GM19035 (cell line): Measurements from ENCODE around the gene ALDH18A1.
"Not testable (repeated sequence)": the region's sequence is repeated elsewhere in the genome, so short reads cannot be mapped to it uniquely, and the experiment has no call there.

Experiments
- ATAC-seq: cut with Tn5 transposase; IDR thresholded peaks from one replicate; pipeline ENCODE4 v1.9.1; 2021; ENCODE audit not compliant: unreplicated experiment

ALDH18A1 gene

DNA sequence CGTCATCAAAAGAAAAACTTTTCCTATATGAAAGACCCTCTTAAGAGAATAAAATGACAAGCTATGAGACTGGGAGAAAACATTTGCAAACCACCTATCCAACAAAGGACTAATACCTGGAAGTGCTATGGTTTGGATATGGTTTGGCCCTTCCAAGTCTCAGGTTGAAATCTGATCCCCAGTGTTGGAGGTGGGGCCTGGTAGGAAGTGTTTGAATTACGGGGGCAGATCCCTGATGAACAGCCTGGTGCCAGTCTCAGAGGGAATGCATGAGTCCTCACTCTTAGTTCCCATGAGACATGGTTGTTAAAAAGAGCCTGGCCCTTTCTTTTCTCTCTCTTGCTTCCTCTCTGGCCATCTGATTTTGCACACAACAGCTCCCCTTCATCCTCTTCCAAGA lies 6.3 kb downstream of the ALDH18A1 start:
- ATAC-seq: no peak

DNA sequence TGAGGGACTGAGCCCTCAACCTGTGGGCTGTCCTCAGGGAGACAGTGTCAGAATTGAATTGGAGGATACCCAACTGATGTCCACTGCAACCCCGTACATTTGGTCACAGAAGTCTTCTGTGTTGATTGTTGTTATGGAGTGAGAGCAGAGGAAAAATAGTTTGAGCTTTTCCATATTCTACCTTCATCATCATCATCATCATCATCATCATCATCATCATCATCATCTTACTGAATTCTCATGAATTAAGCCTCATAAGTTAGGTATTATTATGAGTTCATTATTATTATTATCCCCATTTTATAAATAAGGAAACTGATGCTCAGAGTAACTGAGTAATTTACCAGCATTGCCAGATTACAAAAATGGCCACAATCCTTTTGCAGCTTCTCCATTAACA lies 8.4 kb downstream of the ALDH18A1 start:
- no peak for ATAC-seq

DNA sequence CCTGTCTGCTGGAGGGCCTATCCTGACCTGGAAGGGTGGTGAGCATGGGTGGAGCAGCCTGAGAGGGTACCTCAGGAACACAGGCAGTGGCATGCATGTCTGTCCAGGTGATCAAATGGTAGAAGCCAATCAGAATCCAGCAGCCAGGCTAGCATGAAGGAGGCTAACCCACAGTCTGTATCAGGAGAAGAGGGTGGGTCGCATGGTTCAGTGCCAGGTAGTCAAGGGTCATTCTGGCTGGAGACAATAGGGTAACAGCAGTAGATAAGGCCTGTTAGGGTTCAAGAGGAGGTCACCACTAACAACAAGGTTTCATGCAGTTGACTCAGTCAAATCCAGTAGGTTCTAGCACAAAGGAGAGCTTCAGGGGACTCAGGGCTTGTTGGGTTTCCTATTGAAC lies 10.4 kb downstream of the ALDH18A1 start:
- no peak for ATAC-seq

DNA sequence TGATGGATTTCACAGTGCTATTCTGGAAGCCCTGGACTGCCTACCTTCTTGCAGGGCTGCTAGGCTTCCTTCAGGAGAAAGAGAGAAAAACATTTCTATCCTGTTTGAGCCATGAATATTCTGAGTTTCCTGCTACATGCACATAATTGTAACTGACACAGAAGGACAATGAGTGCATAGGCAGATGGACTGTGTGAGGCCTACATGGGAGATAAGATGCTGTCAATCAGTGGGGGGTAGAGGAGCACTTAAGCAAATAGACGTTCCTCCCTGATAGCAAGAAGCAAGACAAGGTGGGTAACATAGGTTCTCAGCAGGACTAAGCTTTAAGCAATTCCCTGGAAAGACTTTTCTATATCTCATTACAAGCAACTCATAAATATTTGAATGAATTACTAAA lies 11.6 kb downstream of the ALDH18A1 start:
- ATAC-seq: no peak

DNA sequence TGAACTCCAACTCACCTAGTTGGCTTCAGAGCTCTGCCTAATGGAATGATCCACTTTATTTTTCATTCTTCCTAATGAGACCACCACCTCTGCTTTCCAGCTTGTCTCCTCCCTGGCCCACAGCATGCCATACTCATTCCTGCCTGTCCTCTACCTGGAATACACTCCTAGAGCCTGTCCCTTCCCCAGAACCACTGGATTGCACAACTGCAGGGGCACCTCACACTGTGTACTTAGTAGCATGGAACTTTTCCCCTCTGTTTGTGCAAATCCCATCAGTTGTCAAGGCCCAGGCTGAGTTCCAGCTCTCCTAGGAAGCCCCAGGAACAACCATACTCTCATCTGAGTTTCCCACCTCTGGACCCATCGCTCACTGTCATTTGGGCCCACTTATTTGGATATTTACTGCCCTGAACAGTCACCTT lies 15.6 kb downstream of the ALDH18A1 start:
- no peak for ATAC-seq

DNA sequence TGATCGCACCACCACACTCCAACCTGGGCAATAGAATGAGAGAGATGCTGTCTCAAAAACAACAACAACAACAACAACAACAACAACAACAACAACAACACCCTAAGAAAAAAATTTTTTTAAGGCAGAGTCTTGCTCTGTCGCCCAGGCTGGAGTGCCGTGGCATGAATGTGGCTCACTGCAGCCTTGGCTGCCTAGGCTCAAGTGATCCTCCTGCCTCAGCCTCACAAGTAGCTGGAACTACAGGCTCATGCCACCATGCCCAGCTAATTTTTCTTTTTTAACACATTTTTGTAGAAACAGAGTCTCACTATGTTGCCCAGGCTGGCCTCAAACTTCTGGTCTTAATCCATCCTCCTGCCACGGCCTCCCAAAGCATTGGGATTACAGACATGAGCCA lies 18.6 kb downstream of the ALDH18A1 start:
- no peak for ATAC-seq

DNA sequence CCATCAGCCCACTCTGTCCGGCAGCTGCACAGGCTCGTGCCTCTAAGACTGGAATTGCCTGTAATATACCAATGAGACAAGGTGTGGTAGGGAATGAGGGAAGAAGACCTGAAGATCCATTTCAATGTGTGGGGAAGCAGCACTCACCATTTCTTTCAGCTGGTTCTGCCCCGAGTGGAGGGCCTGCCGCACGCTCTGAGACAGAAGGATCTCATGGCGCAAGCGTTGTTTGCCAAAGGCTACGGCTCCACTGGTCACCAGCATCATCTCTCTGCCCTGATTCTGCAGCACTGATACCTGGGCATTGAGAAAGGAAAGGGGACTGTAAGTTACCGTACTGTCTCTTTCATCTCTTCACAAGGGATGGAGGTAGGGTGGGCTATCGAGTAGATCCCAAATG lies 19.4 kb downstream of the ALDH18A1 start:
- ATAC-seq: no peak

DNA sequence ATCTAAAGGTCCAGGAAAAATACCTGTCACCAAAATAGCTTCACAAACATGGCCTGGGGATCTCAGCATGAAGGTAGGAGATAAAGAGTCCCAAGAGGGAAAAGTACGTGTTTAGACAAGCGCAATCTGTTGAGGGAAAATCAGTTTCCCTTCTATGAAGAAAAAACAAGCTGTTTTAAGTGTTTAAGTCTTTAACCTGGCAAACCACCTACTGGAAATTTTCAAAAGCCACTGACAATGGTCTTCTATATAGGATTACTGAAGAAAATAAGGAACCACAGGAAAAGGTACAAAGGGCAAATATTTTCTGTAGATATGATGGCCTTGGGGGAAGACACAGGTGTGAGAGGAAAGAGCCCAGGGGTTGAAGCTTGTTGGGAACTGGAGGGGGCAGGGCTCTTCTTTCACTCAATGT lies 21.2 kb downstream of the ALDH18A1 start:
- no peak for ATAC-seq

DNA sequence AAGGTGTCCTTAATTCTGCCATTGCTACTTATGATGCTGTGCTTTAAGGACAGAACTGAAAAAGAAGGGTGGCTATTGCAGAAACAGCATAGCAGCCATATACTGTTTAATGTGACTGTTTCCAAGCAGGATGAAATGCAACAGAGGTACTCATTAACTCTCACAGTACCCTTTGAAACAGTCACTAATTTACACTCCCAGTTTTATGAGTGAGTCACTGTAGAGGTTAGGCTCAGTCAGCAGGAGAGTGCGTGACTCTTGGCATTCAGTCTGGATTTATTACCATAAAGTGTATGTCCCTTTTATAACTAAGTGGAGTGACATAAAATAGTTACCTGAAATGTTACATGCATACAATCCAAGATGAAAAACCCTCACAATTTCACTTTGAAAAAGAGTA lies 27.7 kb downstream of the ALDH18A1 start:
- ATAC-seq: no peak

DNA sequence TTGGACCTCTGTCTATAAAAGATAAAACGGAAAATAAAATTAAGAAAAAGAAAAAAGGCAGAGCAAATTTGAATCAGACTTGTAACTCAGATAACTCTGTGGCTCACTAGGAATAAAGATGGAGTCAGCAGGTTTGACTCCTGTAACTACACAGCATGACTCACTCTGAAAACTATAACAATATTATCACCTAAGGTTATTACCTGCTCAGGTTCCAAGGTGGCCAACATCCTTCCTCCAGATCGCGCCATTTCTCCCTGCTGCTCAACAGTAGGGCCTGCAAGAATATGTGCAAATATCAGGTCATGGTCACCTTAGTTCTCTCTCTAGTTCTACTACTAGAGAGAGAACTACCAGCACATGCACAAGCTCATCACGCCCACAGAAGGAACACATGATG lies 30.0 kb downstream of the ALDH18A1 start:
- ATAC-seq: no peak

DNA sequence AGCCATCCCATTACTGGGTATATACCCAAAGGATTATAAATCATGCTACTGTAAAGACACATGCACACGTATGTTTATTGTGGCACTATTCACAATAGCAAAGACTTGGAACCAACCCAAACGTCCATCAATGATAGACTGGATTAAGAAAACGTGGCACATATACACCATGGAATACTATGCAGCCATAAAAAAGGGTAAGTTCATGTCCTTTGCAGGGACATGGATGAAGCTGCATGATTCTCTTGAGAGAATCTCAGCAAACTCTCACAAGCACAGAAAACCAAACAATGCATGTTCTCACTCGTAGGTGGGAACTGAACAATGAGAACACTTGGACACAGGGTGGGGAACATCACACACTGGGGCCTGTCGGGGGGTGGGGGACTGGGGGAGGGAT lies 36.1 kb downstream of the ALDH18A1 start:
- not testable (repeated sequence) for ATAC-seq

DNA sequence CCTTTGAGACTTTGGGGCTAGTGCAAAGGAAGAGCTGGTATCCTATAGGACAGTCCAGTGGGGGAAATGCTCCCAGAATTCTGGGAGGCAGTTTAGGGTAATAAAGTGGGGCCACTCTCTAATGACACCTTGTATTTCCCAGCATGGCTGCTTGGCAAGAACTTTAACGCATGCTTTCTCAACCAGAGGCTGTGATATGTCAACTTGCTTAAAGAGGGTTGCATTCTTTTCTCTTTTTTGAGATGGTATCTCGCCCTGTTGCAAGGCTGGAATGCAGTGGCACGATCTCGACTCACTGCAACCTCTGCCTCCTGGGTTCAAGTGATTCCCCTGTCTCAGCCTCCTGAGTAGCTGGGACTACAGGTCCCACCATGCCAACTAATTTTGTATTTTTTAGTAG lies 38.4 kb downstream of the ALDH18A1 start:
- no peak for ATAC-seq

DNA sequence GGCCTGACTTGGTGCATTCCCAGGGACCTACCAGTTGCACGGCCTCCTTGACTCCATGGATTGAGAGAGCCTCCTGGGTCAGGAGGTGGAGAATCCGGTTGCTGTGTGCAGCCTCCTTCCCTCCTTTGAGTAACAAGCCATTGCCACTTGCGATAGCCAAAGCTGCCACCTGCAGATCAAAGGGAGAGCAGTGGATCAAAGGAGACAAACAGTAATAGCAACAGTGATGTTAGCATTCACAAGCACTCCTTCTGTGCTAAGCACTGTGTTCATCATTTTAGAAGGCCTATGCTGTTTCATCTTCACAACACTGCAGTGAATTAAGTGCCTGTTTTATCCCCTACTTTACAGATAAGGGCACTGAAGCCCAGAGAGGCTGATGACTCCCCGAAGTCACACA lies 40.1 kb downstream of the ALDH18A1 start:
- no peak for ATAC-seq

DNA sequence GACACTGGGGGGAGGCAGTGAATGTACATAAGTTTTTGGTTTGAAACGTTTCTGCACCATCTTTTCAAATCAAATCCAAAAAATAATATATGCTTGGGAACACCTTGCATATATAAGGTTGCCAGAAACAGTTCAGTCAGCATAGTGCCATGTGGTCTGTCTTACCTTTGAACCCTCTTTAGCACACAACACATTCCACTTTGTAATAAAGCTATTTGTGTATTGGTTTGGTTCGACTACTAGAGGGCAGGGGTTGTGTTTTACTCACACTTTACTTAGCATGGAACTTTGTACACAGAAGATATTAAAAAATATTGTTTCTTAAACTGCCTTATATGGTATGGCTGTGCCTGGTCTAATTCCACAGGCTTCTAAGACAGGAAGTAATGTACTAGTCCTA lies 43.2 kb downstream of the ALDH18A1 start:
- no peak for ATAC-seq

DNA sequence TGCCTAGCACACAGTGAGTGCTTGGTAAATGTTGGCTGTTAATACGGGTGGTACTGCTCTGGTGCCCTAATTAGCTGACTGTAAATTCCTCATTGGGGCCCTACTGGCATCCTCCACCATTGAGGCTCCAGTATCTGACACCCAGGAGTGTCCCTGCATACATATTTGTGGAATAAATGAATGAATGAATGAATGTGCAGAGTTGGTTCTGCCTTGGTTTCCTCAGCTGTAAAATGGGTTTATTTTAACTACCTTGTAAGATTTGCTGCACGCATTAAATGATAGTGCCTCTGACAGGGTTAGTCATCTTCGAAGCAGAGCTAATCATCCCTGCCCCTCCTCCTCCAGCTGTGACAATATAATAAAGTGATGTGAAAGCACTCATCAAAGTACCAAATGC lies 45.8 kb downstream of the ALDH18A1 start:
- ATAC-seq: no peak

DNA sequence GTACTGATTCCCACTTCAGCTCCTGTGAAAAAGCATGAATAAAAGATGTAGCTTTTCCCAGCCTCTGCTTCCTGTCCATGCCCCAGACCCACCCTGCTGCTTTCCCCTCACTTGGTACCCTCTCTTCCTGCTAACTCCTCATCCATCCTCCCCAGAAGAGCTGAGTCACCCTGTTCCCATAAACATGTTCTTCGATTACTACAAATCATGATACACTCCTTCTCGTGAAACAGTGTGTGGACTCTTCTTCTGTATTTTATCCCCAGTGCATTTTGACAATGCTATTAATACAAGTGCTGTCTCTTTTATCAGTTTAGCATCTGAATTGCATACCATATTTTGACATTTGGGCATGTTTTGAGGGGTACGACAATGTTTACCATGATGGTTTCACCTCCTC lies 49.6 kb downstream of the ALDH18A1 start:
- ATAC-seq: no peak

DNA sequence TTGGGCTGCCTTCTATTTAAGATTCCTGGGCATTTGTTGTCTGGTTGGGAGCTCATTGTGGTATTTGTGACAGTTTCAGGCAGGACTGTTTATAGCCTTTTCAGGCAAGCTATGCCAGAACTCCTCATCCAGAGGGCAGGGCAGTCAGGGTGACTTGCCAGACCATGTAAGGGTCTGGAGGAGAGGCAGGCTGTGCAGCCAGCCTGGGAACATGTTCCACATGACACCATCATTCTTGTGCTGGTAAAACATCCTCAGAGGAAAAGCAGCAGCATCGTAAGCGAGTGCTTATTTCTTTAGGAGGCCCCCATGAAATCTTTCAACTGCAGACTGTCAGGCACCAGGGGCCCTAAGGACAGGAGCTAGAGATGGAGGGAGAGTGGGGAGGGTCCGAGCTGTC lies 51.3 kb downstream of the ALDH18A1 start:
- ATAC-seq: no peak

DNA sequence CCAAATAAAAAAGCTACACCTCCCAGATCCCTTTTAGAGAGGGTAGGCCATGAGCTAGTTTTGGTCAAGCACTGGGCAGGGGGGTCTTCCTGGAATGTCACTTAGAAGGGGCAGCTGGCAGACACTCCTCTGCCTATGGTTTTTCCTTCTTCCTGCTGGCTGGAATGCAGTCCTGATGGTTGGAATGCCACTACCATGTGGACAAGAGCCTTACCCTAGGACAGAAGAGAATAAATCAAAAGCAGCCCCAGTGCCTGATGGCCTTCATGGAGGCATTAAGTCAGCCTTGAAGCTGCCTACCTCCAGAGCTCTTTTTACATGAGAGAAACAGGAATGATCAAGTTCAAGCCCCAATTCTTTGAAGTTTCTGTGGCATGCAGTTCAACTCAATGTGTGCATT lies 51.9 kb downstream of the ALDH18A1 start:
- no peak for ATAC-seq

DNA sequence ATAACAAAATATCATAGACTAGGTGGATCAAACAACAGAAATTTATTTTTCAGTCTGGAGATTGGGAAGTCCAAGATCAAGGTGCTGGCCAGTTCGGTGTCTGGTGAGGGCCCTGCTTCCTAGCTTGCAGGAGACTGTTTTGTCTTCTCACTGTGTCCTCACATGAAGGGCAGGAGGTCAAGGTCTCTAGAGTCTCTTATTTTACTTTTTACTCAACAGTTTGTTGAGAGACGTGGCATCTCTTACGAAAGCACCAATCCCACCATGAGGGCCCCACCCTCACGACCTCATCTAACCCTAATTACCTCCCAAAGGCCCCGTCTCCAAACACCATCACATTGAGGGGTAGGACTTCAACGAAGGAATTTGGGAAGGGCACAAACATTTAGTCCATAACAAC lies 54.1 kb downstream of the ALDH18A1 start:
- no peak for ATAC-seq

DNA sequence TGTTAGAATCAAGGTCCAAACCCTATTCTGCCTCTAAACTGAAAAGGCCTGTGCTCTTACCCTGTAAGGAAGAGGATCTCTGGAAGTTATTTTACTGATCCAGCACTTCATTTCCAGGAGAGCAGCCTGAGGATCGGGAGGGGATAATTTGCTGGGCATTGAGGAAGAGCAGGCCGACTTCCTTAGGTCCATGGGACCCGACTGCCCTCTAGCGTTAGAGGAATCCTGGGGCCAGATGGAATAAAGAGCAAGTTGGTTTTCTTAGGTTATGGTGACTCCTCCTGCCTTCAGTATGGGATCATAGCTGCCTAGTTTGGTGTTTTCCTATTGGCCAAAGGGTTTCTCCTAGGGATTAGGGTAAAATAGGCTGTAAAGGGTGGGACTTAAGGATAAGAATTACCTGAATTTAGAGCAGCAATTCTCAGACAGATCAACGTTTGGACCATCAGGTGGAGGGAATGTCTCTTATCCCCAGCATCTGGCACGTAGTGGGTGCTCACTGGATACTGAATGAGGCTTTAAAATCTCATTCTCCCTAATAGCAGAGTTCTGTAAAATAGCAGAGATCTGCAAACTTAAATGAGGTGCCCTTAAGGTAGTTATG lies 55.3 kb downstream of the ALDH18A1 start:
- no peak for ATAC-seq

DNA sequence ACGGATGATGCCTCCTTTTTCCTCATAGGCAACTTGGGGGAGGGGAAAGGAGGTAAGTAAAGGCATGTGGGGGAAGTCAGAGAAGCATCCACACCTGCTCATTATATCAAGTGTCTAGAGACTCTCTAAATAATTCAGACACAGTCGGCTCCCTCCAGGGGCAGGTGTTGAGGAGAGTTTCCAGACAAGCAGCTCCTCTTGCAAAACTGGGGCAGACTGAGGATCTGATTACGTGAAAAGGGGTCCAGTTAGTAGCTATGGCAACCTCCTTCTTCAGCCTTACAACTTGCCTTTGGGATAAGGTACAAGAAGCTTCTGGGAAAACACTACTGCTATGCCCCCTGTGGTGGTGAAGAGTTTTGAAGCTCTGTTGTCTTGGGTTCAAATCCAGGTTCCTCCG lies 56.4 kb downstream of the ALDH18A1 start:
- no peak for ATAC-seq

DNA sequence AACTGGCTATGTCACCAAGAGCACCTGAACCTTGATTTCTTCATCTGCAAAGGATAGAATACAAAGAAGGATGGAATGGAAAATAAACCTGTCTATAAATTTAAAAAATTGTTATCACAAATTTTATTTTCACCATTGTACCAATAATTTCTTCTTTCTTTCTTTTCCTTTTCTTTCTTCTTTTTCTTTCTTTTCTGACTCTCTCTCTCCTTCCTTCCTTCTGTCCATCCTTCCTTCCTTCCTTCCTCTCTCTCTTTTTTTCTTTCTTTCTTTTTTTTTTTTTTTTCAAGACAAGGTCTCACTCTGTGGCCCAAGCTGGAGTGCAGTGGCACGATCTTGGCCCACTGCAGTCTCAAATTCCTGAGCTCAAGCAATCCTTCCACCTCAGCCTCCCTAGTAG lies 58.7 kb downstream of the ALDH18A1 start:
- ATAC-seq: no peak

DNA sequence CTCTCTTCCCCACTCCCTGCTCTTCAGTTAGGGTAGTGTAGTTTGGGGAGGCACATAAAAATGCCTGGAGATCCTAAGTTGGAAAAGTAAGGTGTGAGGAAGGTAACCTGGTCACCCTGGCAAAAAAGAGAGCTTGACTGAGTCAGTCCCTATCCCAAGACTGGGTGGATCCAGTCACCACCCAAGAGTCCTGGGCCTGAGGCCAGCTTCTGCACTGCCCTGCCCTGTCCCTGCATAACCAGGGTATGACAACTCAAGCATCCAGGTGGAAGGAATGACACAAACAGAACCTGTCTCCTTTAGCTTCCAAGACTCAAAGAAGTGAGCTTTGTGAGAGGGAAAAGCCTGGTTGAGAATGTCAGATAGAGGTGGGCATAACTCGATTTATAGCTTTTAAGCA lies 68.5 kb downstream of the ALDH18A1 start:
- no peak for ATAC-seq
